Posterior cingulate gyrus (tissue), 11 donors: ENCODE results near the gene OR4A5.
"Not testable (repeated sequence)": the region's sequence is repeated elsewhere in the genome, so short reads cannot be mapped to it uniquely, and the experiment has no call there.

Source experiments
- DNase-seq, 10 donors: peaks; one replicate each; pipeline versions ENCODE4 v3.0.0 to v3.0.0-alpha.2; 2020 to 2021; ENCODE audit warnings: mixed read lengths in 3 of 10
- intact Hi-C: fragments of 100-400 bp; cut with DNase I; formaldehyde crosslinking; loops from one replicate; pipeline ENCODE4 v1.15.1; 2023

Gene OR4A5, protein sequence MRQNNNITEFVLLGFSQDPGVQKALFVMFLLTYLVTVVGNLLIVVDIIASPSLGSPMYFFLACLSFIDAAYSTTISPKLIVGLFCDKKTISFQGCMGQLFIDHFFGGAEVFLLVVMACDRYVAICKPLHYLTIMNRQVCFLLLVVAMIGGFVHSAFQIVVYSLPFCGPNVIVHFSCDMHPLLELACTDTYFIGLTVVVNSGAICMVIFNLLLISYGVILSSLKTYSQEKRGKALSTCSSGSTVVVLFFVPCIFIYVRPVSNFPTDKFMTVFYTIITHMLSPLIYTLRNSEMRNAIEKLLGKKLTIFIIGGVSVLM

GRCh38 chr11:54706532-54706931 lies at the start of gene OR4A5:
TSS of gene OR4A5 (plus strand) at chr11:54706832. CDS start at chr11:54706885, 53 bp downstream.
- intact Hi-C loops, result not testable (repeated sequence)

DNA sequence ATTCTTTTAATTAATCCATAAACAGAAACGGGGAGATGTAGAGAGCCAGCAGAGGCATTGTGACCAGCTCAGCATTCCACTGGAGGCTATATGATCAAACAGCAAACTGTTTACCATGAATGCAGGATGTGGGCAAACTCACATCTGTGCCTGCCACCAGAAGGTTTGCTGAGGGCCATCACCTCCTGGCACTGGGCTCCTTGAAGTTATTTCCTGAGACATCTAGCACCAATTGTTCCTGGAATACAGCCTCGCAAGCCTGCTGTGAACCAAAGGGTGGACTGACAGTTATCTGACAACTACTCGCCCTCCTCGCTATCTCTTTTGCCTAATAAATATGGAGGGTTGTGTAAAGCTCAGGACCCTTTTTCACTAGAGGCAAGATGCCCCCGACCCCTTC lies 13.5 kb downstream of the OR4A5 start:
- DNase-seq, intact Hi-C loops: not testable (repeated sequence)

More at GRCh38 chr11:54706532-54706931, at the start of gene OR4A5:
- DNase-seq, result not testable (repeated sequence)
